ENCODE results near the gene SEPTIN12.
A peak's percentile ranks its signal among the peaks of the same experiment; 100 is the strongest.
"Not testable (repeated sequence)": the region's sequence is repeated elsewhere in the genome, so short reads cannot be mapped to it uniquely, and the experiment has no call there.

The SEPTIN12 gene

DNA sequence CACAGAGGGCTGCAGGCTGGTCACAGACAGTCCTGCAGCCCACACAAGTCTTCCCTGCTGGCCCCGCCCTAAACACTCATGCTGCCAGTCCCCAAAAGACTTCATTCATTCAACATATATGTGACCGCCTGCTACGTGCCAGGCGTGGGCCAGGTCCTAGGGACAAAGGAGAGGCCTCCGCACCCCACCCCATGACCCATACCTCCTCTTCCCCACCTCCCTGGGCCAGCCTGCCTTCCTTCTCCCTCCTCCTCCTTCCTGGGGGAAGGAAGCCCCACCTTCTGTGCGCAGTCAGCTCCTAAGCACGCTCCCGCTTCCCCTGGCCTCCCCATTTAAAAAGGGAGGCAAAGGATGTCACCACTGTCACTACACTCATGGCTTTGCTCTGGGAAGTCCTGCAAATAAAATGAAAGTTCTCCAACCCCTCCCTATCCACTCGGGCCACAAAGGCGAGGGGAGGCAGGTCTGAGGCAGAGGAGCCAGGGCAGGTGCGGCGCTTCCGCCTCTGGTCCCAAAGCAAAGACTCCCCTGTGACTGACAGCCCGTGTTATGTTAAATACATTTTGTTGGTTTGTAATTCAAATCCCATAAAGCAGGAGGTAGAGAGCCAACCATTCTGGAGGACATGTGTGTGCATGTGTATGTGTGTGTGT is 44.8 kb downstream of the SEPTIN12 start:
- H3K36me3 ChIP-seq (ENCODE audit: control insufficient read depth in 2 of 2, insufficient read depth in 2 of 2, low read length in 2 of 2): no peaks in the 10 kb centered on the region
- H3K27me3 ChIP-seq (ENCODE audit: control insufficient read depth in 1 of 2, insufficient read depth in 2 of 2, low read length in 2 of 2): no peaks in the 10 kb centered on the region
- peaks cover 22% of the 10 kb centered on the region for H3K4me1 ChIP-seq (ENCODE audit: control insufficient read depth, insufficient read depth, low read length)
- H3K27ac ChIP-seq (ENCODE audit: low read length): no peak overlapping the region
- no peak overlapping the region for H3K9ac ChIP-seq (ENCODE audit: low read length in 2 of 2)
- peak overlapping the region in 1 of 2 donors; percentile 40 for H3K4me3 ChIP-seq (ENCODE audit: low read length in 2 of 2)
- H3K9me3 ChIP-seq (ENCODE audit: control insufficient read depth in 2 of 2, low read length in 2 of 2): no peaks in the 10 kb centered on the region

DNA sequence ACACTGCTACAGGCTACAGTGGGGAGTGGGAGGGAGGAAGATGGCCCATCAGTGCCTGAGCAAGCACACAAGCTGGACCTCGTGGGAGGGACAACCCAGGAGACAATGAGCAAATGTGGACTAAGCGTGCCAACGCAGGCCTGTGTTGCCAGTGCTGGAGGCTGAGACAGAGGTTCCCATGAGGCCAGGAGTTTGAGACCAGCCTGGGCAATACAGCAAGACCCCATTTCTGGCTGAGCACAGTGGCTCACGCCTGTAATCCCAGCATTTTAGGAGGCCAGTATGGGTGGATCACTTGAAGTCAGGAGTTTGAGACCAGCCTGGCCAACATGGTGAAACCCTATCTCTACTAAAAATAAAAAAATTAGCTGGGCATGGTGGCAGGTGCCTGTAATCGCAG is 49.8 kb downstream of the SEPTIN12 start:
- H3K9ac ChIP-seq (ENCODE audit: low read length in 2 of 2): not testable (repeated sequence)

DNA sequence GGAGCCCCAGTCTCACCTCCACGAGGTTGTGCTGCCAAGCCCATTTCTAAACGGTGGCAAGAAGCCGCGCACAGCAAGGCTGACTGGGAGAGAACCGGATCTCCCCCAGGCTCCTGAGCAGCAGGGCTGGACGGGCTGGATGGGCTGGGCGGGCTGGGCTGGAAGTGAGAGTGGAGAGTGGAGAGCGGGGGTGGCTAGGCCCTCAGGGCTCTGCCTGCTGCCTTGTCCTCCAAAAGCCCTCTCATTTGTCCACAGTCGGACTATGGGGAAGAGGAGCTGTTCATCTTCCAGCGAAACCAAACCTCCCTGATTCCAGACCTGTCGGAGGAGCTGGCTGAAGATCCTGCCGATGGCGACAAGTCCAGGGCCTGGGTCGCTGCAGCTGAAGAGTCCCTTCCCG is 50.6 kb downstream of the SEPTIN12 start:
- no peak overlapping the region for H3K9ac ChIP-seq (ENCODE audit: low read length in 2 of 2)
- no peak overlapping the region for H3K27ac ChIP-seq (ENCODE audit: low read length)
- H3K4me1 ChIP-seq (ENCODE audit: control insufficient read depth, insufficient read depth, low read length): peaks cover 15% of the 10 kb centered on the region
- no peak overlapping the region for H3K4me3 ChIP-seq (ENCODE audit: low read length in 2 of 2)
- peaks cover 0 to 2% of the 10 kb centered on the region in 2 donors for H3K27me3 ChIP-seq (ENCODE audit: control insufficient read depth in 1 of 2, insufficient read depth in 2 of 2, low read length in 2 of 2)
- no peaks in the 10 kb centered on the region for H3K9me3 ChIP-seq (ENCODE audit: control insufficient read depth in 2 of 2, low read length in 2 of 2)
- no peaks in the 10 kb centered on the region for H3K36me3 ChIP-seq (ENCODE audit: control insufficient read depth in 2 of 2, insufficient read depth in 2 of 2, low read length in 2 of 2)

More for the DNA sequence above, 49.8 kb downstream of the SEPTIN12 start:
- H3K27ac ChIP-seq (ENCODE audit: low read length); H3K9me3 ChIP-seq (ENCODE audit: control insufficient read depth in 2 of 2, low read length in 2 of 2); H3K4me3 ChIP-seq (ENCODE audit: low read length in 2 of 2); H3K36me3 ChIP-seq (ENCODE audit: control insufficient read depth in 2 of 2, insufficient read depth in 2 of 2, low read length in 2 of 2); H3K27me3 ChIP-seq (ENCODE audit: control insufficient read depth in 1 of 2, insufficient read depth in 2 of 2, low read length in 2 of 2): not testable (repeated sequence)
- peaks cover 17% of the 10 kb centered on the region for H3K4me1 ChIP-seq (ENCODE audit: control insufficient read depth, insufficient read depth, low read length)

DNA sequence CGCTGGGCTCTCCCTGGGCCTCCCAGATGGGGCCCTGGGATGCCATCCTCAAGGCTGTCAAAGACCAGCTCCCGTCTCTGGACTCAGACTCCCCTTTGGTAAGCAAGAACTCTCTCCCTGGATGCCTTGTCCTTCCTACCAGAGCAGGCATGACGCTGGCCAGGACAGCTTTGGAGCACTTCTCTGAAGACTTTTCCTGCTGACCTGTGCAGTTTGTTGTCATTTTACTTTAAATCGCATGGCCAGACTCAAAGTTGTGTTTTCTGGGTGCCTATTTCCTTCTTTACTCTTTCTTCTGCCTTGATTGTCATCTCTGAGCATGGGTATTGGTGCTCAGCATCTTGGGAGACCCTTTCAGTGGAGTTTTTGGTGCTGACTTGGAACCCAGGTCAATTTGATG is 51.6 kb downstream of the SEPTIN12 start:
- no peak overlapping the region for H3K27ac ChIP-seq (ENCODE audit: low read length)
- H3K9ac ChIP-seq (ENCODE audit: low read length in 2 of 2): no peak overlapping the region

DNA sequence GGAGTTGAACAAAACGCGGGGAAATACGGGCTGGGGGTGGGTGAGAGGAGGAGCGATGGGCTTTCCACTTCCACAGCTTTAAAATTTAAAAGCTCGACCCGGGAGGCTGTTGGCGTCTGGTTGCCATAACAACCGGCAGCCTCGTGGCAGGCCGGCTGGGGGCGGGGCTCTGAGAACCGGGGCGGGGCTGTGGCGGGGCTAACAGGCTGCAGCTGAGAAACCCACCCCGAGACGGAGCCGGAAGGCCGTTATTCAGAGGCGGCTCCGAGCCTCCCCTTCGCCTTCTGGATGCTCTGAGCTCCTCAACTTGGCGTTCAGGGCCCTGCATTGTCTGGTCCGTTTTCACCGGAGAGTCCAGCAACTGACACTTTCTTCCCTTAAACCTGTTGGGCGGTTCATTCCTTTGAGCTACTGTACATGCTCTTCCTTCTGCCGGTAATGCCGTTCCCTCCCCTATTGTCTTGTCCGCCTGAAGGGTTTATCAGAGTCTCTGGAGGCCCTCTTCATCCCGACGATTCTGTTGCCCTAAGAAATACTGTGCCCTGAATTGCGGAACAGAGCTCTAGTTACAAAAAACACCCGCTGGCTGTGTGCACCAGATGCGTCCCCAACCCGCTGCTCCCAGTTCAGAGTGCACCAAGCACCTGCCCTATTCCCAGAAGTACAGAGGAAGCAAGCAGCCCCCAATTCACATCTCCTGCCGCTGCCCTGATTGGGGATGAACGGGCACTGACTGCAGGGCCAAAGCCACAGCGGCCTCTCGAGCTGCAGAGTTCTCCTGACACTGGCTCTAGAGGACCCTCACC is 53.2 kb downstream of the SEPTIN12 start:
- Histone ChIP-seq H3K4me3 (ENCODE audit: low read length in 2 of 2) (peak overlapping the region; percentile 87 to 95), H3K27ac (ENCODE audit: low read length) (peak overlapping the region; percentile 76), H3K27me3 (ENCODE audit: control insufficient read depth in 1 of 2, insufficient read depth in 2 of 2, low read length in 2 of 2) (peaks cover 0 to 2% of the 10 kb centered on the region in 2 donors), H3K4me1 (ENCODE audit: control insufficient read depth, insufficient read depth, low read length) (peaks cover 17% of the 10 kb centered on the region), H3K9ac (ENCODE audit: low read length in 2 of 2) (peak overlapping the region; percentile 78 to 79), H3K36me3 (ENCODE audit: control insufficient read depth in 2 of 2, insufficient read depth in 2 of 2, low read length in 2 of 2) (peaks cover 0 to 4% of the 10 kb centered on the region in 2 donors), H3K9me3 (ENCODE audit: control insufficient read depth in 2 of 2, low read length in 2 of 2) (no peaks in the 10 kb centered on the region)

More for the DNA sequence above, 51.6 kb downstream of the SEPTIN12 start:
- Histone ChIP-seq H3K27me3 (ENCODE audit: control insufficient read depth in 1 of 2, insufficient read depth in 2 of 2, low read length in 2 of 2) (peaks cover 0 to 2% of the 10 kb centered on the region in 2 donors), H3K4me3 (ENCODE audit: low read length in 2 of 2) (no peak overlapping the region), H3K9me3 (ENCODE audit: control insufficient read depth in 2 of 2, low read length in 2 of 2) (no peaks in the 10 kb centered on the region), H3K36me3 (ENCODE audit: control insufficient read depth in 2 of 2, insufficient read depth in 2 of 2, low read length in 2 of 2) (no peaks in the 10 kb centered on the region), H3K4me1 (ENCODE audit: control insufficient read depth, insufficient read depth, low read length) (peaks cover 17% of the 10 kb centered on the region)

DNA sequence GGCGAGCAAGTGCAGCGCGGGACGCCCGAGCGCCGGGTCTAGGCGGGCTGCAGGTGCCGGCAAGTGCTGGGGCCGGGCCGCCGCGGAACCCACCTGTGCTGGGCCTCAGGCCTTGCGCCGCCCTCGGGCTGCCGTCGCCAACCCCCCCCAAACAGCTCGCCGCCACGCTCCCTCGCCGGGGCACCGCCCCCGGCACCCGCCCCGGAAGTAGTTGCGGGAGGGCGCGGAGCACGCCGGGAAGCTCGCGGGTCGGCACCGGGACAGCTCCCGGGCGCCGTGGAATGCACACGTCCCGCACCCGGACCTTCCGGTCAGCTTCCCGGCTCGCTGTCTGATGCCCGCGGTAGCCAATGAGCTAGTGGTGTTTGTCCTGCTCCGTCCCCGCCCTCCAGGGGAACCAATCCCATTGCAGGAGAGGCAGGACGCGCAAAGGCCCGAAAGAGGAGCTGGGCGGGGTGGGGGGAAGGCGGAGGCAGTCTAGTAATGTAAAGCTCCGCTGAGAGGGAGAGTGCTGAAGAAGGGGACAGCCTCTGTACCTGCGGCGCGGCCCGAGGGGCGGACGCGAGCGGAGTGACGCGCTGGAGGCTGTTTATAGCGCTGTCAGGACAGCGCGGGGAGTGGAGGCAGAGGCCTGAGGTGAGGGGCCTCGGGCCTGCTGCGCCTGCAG is 53.9 kb downstream of the SEPTIN12 start, which contains the start of the genes ANKS3 and DNAAF8:
Gene ANKS3 (minus strand): TSS at position 209 of the 667 bp plus-strand sequence. CDS start 4,122 bp downstream, outside the sequence.
Gene DNAAF8 (plus strand): TSS at position 475 of the 667 bp plus-strand sequence. CDS start 1,978 bp downstream, outside the sequence.
- Histone ChIP-seq H3K27me3 (ENCODE audit: control insufficient read depth in 1 of 2, insufficient read depth in 2 of 2, low read length in 2 of 2) (peaks cover 0 to 2% of the 10 kb centered on the region in 2 donors), H3K4me1 (ENCODE audit: control insufficient read depth, insufficient read depth, low read length) (peaks cover 17% of the 10 kb centered on the region), H3K9ac (ENCODE audit: low read length in 2 of 2) (peak within 1 kb of the TSS; percentile 78 to 79), H3K4me3 (ENCODE audit: low read length in 2 of 2) (peak within 1 kb of the TSS; percentile 87 to 95), H3K27ac (ENCODE audit: low read length) (peak within 1 kb of the TSS; percentile 76), H3K9me3 (ENCODE audit: control insufficient read depth in 2 of 2, low read length in 2 of 2) (no peaks in the 10 kb centered on the region), H3K36me3 (ENCODE audit: control insufficient read depth in 2 of 2, insufficient read depth in 2 of 2, low read length in 2 of 2) (peaks cover 3 to 8% of the 10 kb centered on the region in 2 donors)

DNA sequence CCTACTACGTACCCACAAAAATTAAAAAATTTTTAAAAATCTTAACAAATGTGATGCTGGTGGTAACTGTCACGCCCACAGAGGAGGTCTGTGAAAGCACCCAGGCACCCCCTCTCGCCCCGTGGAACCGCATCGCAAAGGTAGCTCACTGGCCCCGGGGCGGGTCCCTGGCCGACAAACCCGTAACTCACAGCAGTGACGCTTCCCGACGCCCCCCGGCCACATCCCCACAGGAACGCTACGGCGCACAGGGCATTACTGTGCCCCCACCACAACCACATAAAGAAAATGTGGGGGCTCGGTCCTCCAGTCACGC is 54.4 kb downstream of the SEPTIN12 start:
- peaks cover 8 to 12% of the 10 kb centered on the region in 2 donors for H3K36me3 ChIP-seq (ENCODE audit: control insufficient read depth in 2 of 2, insufficient read depth in 2 of 2, low read length in 2 of 2)
- H3K4me3 ChIP-seq (ENCODE audit: low read length in 2 of 2): peak overlapping the region; percentile 87 to 95
- peak overlapping the region; percentile 60 for H3K27ac ChIP-seq (ENCODE audit: low read length)
- H3K4me1 ChIP-seq (ENCODE audit: control insufficient read depth, insufficient read depth, low read length): peaks cover 17% of the 10 kb centered on the region
- H3K9me3 ChIP-seq (ENCODE audit: control insufficient read depth in 2 of 2, low read length in 2 of 2): no peaks in the 10 kb centered on the region
- H3K27me3 ChIP-seq (ENCODE audit: control insufficient read depth in 1 of 2, insufficient read depth in 2 of 2, low read length in 2 of 2): peaks cover 0 to 2% of the 10 kb centered on the region in 2 donors
- peak overlapping the region; percentile 69 to 78 for H3K9ac ChIP-seq (ENCODE audit: low read length in 2 of 2)

DNA sequence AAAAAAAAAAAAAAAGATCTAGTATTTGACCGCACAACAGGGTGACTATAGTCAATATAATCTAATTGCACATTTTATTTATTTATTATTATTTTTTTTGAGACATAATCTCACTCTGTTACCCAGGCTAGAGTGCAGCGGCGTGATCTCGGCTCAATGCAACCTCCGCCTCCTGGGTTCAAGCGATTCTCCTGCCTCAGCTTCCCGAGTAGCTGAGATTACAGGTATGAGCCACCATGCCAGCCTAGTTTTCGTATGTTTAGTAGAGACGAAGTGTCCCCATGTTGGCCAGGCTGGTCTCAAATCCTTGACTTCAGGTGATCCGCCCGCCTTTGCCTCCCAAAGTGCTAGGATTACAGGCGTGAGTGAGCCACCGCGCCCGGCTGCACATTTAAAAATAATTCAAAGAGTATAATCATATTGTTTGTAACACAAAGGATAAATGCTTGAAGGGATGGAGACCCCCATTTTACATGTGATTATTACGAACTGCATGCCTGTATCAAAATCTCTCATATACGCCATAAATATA is 54.9 kb downstream of the SEPTIN12 start:
- H3K27ac ChIP-seq (ENCODE audit: low read length): peak overlapping the region; percentile 60
- H3K9me3 ChIP-seq (ENCODE audit: control insufficient read depth in 2 of 2, low read length in 2 of 2): no peaks in the 10 kb centered on the region
- H3K4me1 ChIP-seq (ENCODE audit: control insufficient read depth, insufficient read depth, low read length): peaks cover 17% of the 10 kb centered on the region
- peak overlapping the region; percentile 69 to 78 for H3K9ac ChIP-seq (ENCODE audit: low read length in 2 of 2)
- H3K4me3 ChIP-seq (ENCODE audit: low read length in 2 of 2): peak overlapping the region; percentile 87 to 95
- H3K36me3 ChIP-seq (ENCODE audit: control insufficient read depth in 2 of 2, insufficient read depth in 2 of 2, low read length in 2 of 2): peaks cover 10 to 15% of the 10 kb centered on the region in 2 donors
- peaks cover 0 to 2% of the 10 kb centered on the region in 2 donors for H3K27me3 ChIP-seq (ENCODE audit: control insufficient read depth in 1 of 2, insufficient read depth in 2 of 2, low read length in 2 of 2)

DNA sequence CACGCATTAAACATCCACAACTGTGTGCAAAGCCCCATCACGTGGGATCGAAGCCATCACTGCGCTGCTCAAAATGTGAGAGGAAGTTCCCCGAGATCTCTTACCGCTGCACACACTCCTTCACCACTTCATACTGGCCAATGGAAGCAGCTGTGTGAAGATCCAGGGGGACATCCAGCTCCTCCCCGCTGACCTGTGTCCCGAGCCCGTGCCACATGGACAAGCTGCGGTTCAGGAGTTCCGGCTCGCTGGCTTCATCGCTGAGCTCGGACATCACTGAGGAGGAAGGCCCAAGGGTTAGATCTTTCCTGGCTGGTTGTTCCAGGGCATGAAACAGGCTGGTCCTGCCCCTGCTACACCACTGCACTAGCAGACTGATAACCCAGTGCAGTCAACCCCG is 58.3 kb downstream of the SEPTIN12 start:
- Histone ChIP-seq H3K4me1 (ENCODE audit: control insufficient read depth, insufficient read depth, low read length) (peaks cover 12% of the 10 kb centered on the region), H3K27ac (ENCODE audit: low read length) (no peak overlapping the region), H3K4me3 (ENCODE audit: low read length in 2 of 2) (no peak overlapping the region), H3K9ac (ENCODE audit: low read length in 2 of 2) (no peak overlapping the region), H3K27me3 (ENCODE audit: control insufficient read depth in 1 of 2, insufficient read depth in 2 of 2, low read length in 2 of 2) (no peaks in the 10 kb centered on the region), H3K9me3 (ENCODE audit: control insufficient read depth in 2 of 2, low read length in 2 of 2) (no peaks in the 10 kb centered on the region), H3K36me3 (ENCODE audit: control insufficient read depth in 2 of 2, insufficient read depth in 2 of 2, low read length in 2 of 2) (peaks cover 18 to 33% of the 10 kb centered on the region in 2 donors)

DNA sequence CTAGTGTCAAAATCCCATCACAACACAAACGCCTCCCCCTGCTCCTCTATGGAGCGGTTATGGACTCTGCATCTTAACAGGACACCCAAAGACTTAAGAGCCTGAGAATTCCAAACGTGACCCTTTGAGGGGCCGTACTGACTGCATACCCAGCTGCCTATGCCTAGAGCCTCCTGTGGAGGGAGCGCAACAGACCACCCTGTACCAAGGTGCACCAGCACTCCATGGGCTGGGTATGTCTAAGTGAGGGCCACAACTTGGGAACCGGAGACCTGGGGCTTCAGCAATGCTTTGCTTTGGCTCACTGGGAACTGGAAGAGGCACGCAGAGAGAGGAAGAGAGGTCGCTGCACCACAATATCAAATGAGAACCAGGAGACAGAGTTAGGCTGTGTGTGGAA is 59.5 kb downstream of the SEPTIN12 start:
- Histone ChIP-seq H3K27me3 (ENCODE audit: control insufficient read depth in 1 of 2, insufficient read depth in 2 of 2, low read length in 2 of 2) (no peaks in the 10 kb centered on the region), H3K27ac (ENCODE audit: low read length) (no peak overlapping the region), H3K4me3 (ENCODE audit: low read length in 2 of 2) (no peak overlapping the region), H3K9ac (ENCODE audit: low read length in 2 of 2) (no peak overlapping the region), H3K9me3 (ENCODE audit: control insufficient read depth in 2 of 2, low read length in 2 of 2) (no peaks in the 10 kb centered on the region), H3K36me3 (ENCODE audit: control insufficient read depth in 2 of 2, insufficient read depth in 2 of 2, low read length in 2 of 2) (peaks cover 18 to 36% of the 10 kb centered on the region in 2 donors), H3K4me1 (ENCODE audit: control insufficient read depth, insufficient read depth, low read length) (peaks cover 9% of the 10 kb centered on the region)
